GM10847 (cell line): ENCODE data around the gene APBB2.

ENCODE experiments used
- POLR2A ChIP-seq: IDR thresholded peaks from 2 replicates; pipeline ENCODE4 v1.6.1; 2011; ENCODE audit not compliant: insufficient read length; ENCODE audit errors: extremely low read depth

The APBB2 gene

DNA sequence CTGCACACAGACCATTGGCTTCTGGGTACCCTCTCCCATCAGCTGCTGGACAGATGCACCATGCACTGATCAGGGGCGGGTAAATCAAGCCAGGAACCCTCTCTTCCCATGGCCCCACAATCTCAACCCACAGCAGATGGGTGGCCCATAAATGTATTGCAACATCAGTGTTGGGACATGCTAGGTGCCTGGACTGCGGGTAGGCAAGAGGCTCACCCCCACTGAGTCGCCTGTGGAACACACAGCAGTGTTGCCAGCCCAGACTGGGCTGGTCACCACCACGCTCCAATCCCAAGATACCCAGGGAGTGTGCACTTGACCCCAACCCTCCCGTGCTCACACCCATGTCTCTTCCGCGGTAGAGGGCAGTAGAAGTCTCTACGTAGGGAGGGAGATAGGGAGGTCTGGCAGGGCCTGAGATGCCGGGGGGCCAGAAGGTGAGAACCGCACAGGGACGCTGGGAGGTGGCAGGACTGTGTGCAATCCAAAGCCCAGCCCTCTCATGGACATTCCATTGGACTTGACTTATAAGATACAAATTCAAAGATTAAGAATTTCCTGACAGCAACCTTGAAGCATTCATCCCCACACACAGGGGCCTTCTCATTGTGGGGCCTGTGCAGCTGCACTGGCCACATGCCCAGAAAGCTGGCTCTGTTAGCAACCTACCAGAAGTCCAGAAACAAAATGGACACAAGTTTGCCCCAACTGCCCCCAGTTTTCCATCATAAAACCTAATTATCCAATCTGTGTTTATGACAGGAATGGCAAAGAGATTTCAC, 280.9 kb downstream of the APBB2 start:
- TF ChIP-seq POLR2A: no peak

DNA sequence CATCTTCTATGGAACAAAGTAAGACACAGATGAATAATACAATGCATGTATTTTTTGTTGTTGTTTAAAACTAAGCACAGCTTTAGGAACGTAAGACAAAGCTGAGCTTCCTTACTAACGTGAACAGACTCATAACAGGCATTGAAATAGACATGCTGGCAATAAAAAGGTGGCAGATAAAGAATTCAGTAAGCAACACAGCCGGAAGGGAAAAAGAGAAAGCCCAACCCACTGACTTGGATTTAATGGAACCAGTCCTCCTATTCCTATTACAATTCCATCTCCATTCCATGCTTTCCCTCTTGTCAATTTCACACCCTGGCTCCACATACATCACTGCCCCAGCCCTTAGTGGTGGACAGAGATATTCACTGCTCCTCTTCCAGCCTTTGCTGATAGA, 282.5 kb downstream of the APBB2 start:
- TF ChIP-seq POLR2A: no peak

DNA sequence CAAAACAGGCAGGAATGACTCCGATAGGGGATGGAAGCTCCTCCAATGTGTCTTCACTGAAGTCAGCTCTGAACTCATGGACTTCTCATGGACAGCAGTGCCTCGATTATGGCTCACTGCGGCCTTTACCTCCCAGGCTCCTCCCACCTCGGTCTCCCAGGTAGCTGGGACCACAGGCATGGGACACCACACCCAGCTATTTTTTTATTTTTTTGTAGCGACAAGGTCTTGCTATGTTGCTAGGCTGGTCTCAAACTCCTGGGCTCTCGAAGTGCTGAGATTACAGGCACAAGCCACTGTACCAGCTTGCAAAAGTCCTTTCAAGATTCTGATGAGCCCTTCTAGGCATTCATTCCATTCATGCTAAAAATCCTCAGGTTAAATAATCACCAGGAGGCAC, 283.1 kb downstream of the APBB2 start:
- no peak for TF ChIP-seq POLR2A

DNA sequence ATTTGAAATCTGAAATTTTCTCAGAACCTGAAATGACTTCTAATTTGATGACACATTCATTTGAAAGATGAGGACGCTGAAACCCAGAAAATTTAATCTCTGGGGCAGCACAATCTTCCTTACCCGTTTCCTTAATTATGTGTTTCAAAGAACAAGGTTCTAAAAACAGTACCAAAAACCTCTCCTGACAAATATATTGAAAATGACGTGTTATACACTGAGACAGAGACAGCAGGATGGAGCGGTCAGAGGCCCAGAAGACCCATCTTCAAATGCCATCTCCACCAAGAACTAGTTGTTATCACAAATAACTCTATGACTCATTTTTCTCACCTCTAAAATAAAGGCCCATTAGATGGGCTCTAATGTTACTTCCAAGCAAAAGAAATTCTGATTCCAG, 287.3 kb downstream of the APBB2 start:
- TF ChIP-seq POLR2A: no peak

DNA sequence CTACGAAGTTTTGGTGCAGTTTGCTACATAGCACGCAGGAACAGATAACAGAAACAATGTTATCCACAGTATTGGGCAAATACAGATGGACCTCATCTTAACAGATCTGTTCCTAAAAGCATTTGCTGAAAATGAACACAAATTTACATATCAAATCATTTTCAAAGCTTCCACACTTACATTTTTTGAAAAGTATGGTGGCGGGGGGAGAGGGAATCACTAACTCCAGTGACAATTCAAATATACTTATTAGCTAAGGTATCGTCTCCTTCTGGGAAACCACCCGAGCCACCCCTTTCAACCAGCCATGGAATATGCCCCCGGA, 289.6 kb downstream of the APBB2 start:
- TF ChIP-seq POLR2A: no peak

DNA sequence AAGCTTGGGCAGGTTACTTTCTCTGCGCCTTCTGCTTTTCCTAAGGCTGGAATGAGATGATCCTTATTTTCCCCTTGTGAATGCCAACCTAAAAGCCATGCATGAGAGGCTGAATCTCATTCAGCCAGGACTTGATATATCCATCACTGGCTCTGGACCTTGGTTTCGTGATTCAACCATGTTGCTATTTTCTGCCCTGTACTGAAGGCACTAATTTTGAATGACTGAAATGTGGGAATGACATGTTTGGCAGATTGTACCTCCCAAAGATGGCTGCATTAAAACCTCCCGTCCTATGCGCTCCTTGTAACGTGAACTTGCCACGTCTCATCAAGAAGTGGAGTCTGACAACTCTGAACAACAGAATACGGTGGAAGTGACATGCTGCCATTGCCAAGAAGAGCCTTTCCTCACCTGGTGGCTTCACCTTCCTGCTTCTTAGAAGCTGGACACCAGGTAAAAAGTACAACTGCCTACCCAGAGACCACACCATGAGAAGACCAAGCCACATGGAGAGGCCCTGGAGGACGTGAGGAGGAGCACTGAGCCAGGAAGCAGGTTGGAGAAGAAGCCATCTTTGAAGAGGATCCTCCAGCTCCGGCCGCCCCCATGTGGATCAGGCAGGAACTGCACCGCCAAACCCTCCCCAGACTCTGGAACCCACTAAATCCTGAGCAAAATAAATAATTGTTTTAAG, 290.1 kb downstream of the APBB2 start:
- TF ChIP-seq POLR2A: no peak

DNA sequence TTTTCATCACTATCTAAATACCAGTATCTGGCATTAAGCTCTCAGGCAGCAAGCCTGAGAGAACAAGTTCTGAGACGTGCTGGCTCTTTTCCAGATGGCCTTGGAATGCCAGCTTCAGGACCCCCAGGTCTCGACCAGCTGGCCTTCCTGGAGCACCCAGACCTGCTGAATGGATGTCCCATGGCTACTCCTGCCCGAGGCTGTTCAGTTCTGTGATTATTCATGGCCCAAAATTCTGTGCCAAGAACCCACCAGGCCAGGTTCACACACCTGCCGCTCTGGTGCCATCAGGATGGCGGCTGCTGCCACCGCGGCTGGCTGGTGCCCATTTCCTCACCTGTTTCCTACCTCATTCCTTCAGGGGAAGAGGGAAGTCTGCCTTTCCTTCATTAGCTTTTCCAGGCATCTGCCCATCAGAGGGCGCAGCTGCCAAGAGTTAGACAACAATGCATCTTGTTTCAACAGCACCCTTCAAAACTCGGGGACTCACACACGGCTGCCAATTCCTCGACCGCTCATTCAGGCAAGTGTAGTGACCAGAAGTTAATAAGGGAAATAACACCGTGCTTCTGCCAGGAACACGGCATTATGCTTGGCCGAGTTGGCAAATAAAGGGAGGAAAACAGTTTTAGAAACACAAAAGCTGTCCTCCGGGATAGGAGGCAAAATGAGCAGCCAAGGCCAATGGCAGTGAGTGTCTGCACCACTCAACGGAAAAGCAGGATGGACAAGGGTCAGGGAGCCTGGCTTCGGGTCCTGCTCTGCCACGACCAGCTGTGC, 290.8 kb downstream of the APBB2 start:
- no peak for TF ChIP-seq POLR2A

DNA sequence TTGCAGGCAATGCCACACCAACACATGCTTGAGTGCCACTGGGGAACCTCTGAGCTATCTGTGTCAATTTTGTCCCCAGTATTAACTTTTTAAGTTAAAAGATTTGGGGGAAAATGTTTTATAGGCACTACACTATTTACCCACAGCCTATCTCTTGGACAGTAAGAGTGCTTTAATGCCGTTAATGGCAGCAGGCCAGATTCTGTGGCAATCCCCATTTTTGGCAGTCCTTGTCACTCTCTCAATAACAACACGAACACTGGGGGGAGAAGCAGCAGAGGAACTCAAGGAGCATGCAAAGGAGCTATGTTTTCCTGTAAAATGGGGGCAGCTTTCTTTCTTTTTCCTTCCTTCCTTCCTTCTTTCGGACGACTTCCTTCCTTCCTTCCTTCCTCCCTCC, 296.0 kb downstream of the APBB2 start:
- TF ChIP-seq POLR2A: no peak

GRCh38 chr4:40916880-40917279, 297.5 kb downstream of the APBB2 start:
- no peak for TF ChIP-seq POLR2A

GRCh38 chr4:40916218-40916555, 298.2 kb downstream of the APBB2 start:
- no peak for TF ChIP-seq POLR2A

DNA sequence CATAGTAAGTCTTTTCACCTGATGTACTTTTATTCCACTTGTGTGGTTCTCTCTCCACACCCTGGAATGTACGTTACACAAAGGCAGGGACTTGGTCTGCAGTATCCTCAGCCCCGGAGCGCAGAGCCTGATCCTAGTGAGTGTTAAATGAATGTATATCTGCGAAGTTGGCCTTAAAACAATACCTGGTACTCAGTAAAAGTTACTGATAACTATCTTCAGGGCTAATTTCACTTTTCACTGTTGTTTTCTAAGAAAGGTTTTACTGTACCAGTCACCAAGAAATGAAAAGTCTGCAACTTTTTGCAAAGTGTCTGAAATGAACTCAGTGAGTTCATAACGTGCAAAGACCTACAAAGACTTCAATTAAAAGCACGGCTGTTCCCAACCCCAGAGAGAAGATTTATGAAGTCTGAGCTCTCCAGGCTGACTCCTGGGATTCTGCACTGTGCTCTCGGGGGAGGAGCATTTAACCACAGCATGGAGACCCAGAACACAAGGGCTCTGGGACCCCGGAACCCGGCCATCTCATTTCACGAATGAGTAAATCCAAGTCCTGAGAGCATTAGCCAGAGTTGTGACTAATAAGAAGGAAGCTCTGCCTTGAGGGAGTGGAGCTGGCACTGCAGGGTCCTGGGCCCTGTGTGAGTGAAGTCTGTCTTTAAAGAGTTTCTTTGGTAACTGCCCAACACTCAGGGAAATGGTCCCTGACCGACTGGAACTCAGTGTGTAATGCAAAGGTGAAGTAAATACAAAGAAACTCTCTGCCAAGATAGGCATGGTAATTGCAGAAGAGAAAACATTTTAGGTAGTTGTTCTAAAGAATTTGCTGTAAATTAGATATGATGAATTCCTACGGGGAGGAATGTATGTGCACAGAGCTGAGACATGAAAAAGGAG, 298.8 kb downstream of the APBB2 start:
- TF ChIP-seq POLR2A: no peak

DNA sequence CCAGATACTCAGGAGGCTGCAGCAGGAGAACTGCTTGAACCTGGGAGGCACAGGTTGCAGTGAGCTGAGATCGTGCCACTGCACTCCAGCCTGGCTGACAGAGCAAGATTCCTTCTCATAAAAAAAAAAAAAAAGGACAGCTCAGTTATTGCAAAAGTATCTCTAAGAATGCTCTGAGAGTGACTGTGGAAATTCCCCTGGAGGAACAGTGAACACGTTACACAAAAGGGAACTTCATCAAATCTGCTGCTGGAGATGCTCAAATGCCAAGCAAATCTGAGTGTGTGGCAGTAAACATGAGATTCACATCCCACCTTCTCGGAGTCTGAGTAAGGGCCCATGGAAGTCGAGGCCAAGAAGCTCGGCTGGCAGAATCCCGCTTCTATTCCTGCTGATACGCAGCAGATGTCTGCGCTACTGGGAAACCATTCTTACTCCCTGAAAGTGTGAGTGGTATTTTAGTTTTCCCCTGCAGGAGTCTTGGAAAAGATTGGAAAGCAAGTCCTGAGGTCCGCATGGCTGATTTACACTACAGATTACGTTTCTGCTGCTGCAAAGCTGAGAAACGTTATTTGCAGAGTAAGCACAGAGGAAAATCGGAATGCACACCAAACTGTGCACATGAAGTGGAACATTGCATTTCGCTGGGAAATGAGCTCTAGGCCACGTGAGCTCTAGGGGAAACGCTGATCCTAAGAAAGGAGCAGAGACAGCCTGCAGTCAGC, 301.7 kb downstream of the APBB2 start:
- no peak for TF ChIP-seq POLR2A

GRCh38 chr4:40910706-40911105, 303.6 kb downstream of the APBB2 start:
- TF ChIP-seq POLR2A: no peak

DNA sequence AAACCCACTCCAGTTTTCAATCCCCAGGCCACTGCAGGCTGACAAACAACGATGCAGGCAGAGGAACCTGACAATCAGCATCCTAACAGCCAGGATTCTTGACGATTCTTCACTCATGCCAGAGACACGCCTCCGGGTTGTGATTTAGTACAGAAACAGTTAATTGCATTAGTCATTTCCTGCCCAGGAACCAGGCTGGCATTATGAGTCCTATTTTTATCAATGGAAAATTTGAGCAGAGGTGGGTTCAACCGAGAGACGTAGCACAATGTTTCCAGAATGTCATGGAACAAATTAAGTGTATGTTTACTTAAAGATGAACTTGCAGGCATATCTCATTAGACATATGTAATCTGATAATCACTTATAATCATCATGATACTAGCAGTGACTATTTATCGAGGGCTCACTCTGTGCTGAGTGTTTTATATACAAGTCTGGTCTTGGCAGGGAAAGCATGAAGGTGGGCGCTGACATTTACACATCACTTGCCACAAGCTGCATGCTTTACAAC, 304.9 kb downstream of the APBB2 start:
- no peak for TF ChIP-seq POLR2A
